Gastrocnemius medialis (tissue), 4 donors: ENCODE results near the gene GRIK2.

Experiments used
- CTCF ChIP-seq, 5 experiments: fragments of 450-650 bp in 3 of 5; fragments of 200-600 bp in 2 of 5; sonication (generic) in 2 of 5; IDR thresholded peaks in 4 of 5; conservative IDR thresholded peaks in 1 of 5; 1 replicate in 4 of 5; 2 replicates in 1 of 5; pipeline ENCODE4 v1.5.1; 2016 to 2019; ENCODE audit warnings: antibody characterized with exemption in 5 of 5, mild to moderate bottlenecking in 3 of 5, moderate library complexity in 3 of 5
- POLR2A ChIP-seq, 2 donors: fragments of 450-650 bp; IDR thresholded peaks; one replicate each; pipeline ENCODE4 v1.6.1; 2017; ENCODE audit warnings: antibody characterized with exemption in 2 of 2, mild to moderate bottlenecking in 2 of 2, moderate library complexity in 2 of 2

GRCh38 chr6:101832371-101832770, 438.9 kb downstream of the GRIK2 start:
- TF ChIP-seq CTCF (IDR thresholded peaks at IDR 0.05 in 4 of 5, conservative IDR thresholded peaks at IDR 0.05 in 1 of 5) (no peak), POLR2A (IDR thresholded peaks at IDR 0.05) (no peak)
